CD4-positive, alpha-beta memory T cell (primary cell): ENCODE measurements around the gene MFAP1. TPM values are rescaled to one million over a fixed set of nuclear protein-coding genes. Genes with fewer than 3 reads are reported as not detected.
"Not testable (repeated sequence)": the region's sequence is repeated elsewhere in the genome, so short reads cannot be mapped to it uniquely, and the experiment has no call there.

ENCODE experiments used
- CTCF ChIA-PET: fragments of 350-600 bp; sonication (Branson Sonifier 250); formaldehyde crosslinking; loops from one replicate; lab custom pipeline; 2021; ENCODE audit warnings: inconsistent platforms; ENCODE audit not compliant: partially characterized antibody; lab: Charles Lee
- POLR2A ChIA-PET: fragments of 350-600 bp; sonication (Branson Sonifier 250); formaldehyde crosslinking; loops from one replicate; lab custom pipeline; 2021; ENCODE audit not compliant: partially characterized antibody; lab: Charles Lee
- DNase-seq, 5 donors: peaks; one replicate each; pipeline versions ENCODE4 v3.0.0 to v3.0.0-alpha.2; 2020 to 2022; ENCODE audit warnings: mixed read lengths in 1 of 5
- H3K27ac ChIP-seq: one replicate; pipeline ENCODE4 v1.7.0; 2013; ENCODE audit warnings: low read depth, low read length
- H3K27me3 ChIP-seq: 2 replicates; pipeline ENCODE4 v1.7.0; 2013; ENCODE audit warnings: mild to moderate bottlenecking, low read length, moderate library complexity; ENCODE audit not compliant: insufficient read depth
- H3K36me3 ChIP-seq: 2 replicates; pipeline ENCODE4 v1.7.0; 2013; ENCODE audit warnings: mild to moderate bottlenecking, low read length, moderate library complexity; ENCODE audit not compliant: insufficient read depth
- H3K4me1 ChIP-seq: 2 replicates; pipeline ENCODE4 v1.7.0; 2013; ENCODE audit warnings: mild to moderate bottlenecking, low read length, moderate library complexity; ENCODE audit not compliant: insufficient read depth
- H3K4me3 ChIP-seq, 2 donors: one replicate each; pipeline ENCODE4 v1.7.0; 2013; ENCODE audit warnings: low read length in 2 of 2, mild to moderate bottlenecking in 1 of 2
- H3K9me3 ChIP-seq, 2 donors: one replicate each; pipeline ENCODE4 v1.7.0; 2013; ENCODE audit warnings: low read length in 2 of 2, control low read depth in 1 of 2; ENCODE audit not compliant: control insufficient read depth in 1 of 2
- H3K27ac Mint-ChIP-seq, 7 donors: one replicate each; pipeline ENCODE4 v1.8.0; 2020 to 2021; ENCODE audit warnings: mixed read lengths in 7 of 7, mild to moderate bottlenecking in 6 of 7, inconsistent platforms in 3 of 7, moderate library complexity in 3 of 7
- H3K27me3 Mint-ChIP-seq, 2 donors: one replicate each; pipeline ENCODE4 v1.8.0; 2020 to 2021; ENCODE audit warnings: mixed read lengths in 2 of 2
- H3K36me3 Mint-ChIP-seq, 2 donors: one replicate each; pipeline ENCODE4 v1.8.0; 2020 to 2021; ENCODE audit warnings: mixed read lengths in 2 of 2, inconsistent platforms in 1 of 2, mild to moderate bottlenecking in 1 of 2
- H3K4me1 Mint-ChIP-seq, 4 donors: one replicate each; pipeline ENCODE4 v1.8.0; 2020 to 2021; ENCODE audit warnings: mixed read lengths in 4 of 4, mild to moderate bottlenecking in 1 of 4
- H3K4me3 Mint-ChIP-seq, 8 donors: one replicate each; pipeline ENCODE4 v1.8.0; 2020 to 2021; ENCODE audit warnings: mixed read lengths in 8 of 8, mild to moderate bottlenecking in 7 of 8, moderate library complexity in 6 of 8, inconsistent platforms in 3 of 8
- H3K9me3 Mint-ChIP-seq, 8 donors: one replicate each; pipeline ENCODE4 v1.8.0; 2020 to 2021; ENCODE audit warnings: mixed read lengths in 8 of 8, mild to moderate bottlenecking in 5 of 8, inconsistent platforms in 3 of 8, moderate library complexity in 1 of 8
- intact Hi-C: fragments of 100-400 bp; cut with micrococcal nuclease; formaldehyde crosslinking; loops from one replicate; pipeline ENCODE4 v1.15.1; 2023
- polyA plus RNA-seq, 2 donors: library from polyadenylated mRNA; unstranded; fragments of 300-500 nt; fragmentation: Illumina TruSeq; gene quantifications; one replicate each; pipeline ENCODE4 v1.2.3, GENCODE V29; 2021
- total RNA-seq, 2 experiments: library from RNA; stranded (reverse); gene quantifications; one replicate each; pipeline ENCODE4 v1.2.3, GENCODE V29; 2021

MFAP1 gene
- total and polyA plus RNA-seq, 4 experiments from 2014 or later = 5.4 to 25.9 (median 23.7) TPM

- CTCF ChIA-PET = interaction anchor here (0.7 kb wide), 1 partner anchor 28 kb away, joined by 3 read pairs; no protein-coding TSS in a partner anchor
Measured at GRCh38 chr15:43825305-43825704, 815 bp upstream of the MFAP1 start.

DNA sequence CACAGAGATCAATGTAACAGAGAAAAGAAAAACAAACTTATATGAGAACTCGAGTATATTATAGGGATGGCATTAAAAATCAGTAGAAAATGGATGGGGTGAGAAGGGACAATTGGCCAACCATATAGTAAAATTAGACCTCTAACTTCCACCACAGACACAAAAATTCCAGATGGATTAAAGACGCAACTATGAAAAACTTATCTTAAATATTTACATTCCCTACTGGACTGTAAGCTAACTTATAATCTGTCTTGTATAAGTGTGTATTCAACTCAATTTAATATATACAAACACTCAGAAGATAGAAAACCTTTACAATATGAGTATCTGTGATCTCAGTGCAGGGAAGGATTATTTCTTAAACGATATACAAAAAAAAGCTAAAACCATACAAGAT, 3.0 kb downstream of the MFAP1 start:
- no peak for DNase-seq
- no peak overlapping the region for H3K27ac ChIP-seq
- no peaks in the 10 kb centered on the region for H3K27me3 ChIP-seq
- Mint-ChIP-seq H3K4me3 (peak overlapping the region in 7 of 8 donors; percentile 23 to 70 (median 50)), H3K9me3 (no peaks in the 10 kb centered on the region), H3K27ac (peak overlapping the region; percentile 11 to 85 (median 73)), H3K27me3 (no peaks in the 10 kb centered on the region), H3K36me3 (peaks cover 7 to 24% of the 10 kb centered on the region in 2 donors), H3K4me1 (peaks cover 16 to 50% (median 33%) of the 10 kb centered on the region in 4 donors)
- CTCF ChIA-PET = interaction anchor here (0.8 to 2.4 kb wide), 2 partner anchors 11 to 39 kb away, joined by 5 to 10 read pairs; no protein-coding TSS in a partner anchor
- H3K4me3 ChIP-seq = no peak overlapping the region
- intact Hi-C loops = loop anchor here (10.0 kb wide), 1 partner anchor 307 kb away; the partner anchor contains the start of gene MAP1A
- peaks cover 47% of the 10 kb centered on the region for H3K4me1 ChIP-seq
- POLR2A ChIA-PET = interaction anchor here (1.4 to 8.9 kb wide), 2 partner anchors 10 to 20 kb away, joined by 4 to 92 read pairs; partner anchors contain the start of genes HYPK and SERINC4
- peaks cover 12% of the 10 kb centered on the region for H3K36me3 ChIP-seq
- no peaks in the 10 kb centered on the region for H3K9me3 ChIP-seq

More at GRCh38 chr15:43825305-43825704, 815 bp upstream of the MFAP1 start:
- not testable (repeated sequence) for H3K27ac ChIP-seq, H3K27me3 ChIP-seq, H3K9me3 ChIP-seq, DNase-seq, H3K4me3 ChIP-seq, H3K27me3 Mint-ChIP-seq, H3K9me3 Mint-ChIP-seq, H3K36me3 ChIP-seq
- intact Hi-C loops = loop anchor here (2.0 to 10.0 kb wide), 4 partner anchors 33 to 602 kb away; partner anchors contain the start of genes CTDSPL2, ELL3, MAP1A and SERF2
- POLR2A ChIA-PET = interaction anchor here (0.9 to 8.9 kb wide), 9 partner anchors 8 to 712 kb away, joined by 3 to 92 read pairs (median 5); partner anchors contain the start of genes EIF3J, ELL3, HYPK and SERF2
- Mint-ChIP-seq H3K36me3 (peaks cover 4 to 14% of the 10 kb centered on the region in 2 donors), H3K4me1 (peaks cover 32 to 76% (median 55%) of the 10 kb centered on the region in 4 donors), H3K27ac (peak overlapping the region in 6 of 7 donors; percentile 18 to 98 (median 90)), H3K4me3 (peak overlapping the region in 3 of 8 donors; percentile 41 to 84 (median 57))
- H3K4me1 ChIP-seq = peaks cover 72% of the 10 kb centered on the region

- H3K27me3 Mint-ChIP-seq, H3K27ac ChIP-seq, H3K4me3 Mint-ChIP-seq, POLR2A ChIA-PET, H3K4me3 ChIP-seq, H3K9me3 Mint-ChIP-seq, H3K4me1 ChIP-seq, CTCF ChIA-PET, H3K9me3 ChIP-seq, DNase-seq, H3K27me3 ChIP-seq, H3K4me1 Mint-ChIP-seq, intact Hi-C loops: not testable (repeated sequence)
- Mint-ChIP-seq H3K36me3 (peaks cover 32 to 54% of the 10 kb centered on the region in 2 donors), H3K27ac (peak overlapping the region in 4 of 7 donors; percentile 30 to 77 (median 48))
- H3K36me3 ChIP-seq = peaks cover 61% of the 10 kb centered on the region
Measured at GRCh38 chr15:43815064-43815463, 9.4 kb downstream of the MFAP1 start.

GRCh38 chr15:43808960-43809678, 15.4 kb downstream of the MFAP1 start:
- Histone ChIP-seq H3K9me3 (no peaks in the 10 kb centered on the region), H3K4me1 (no peaks in the 10 kb centered on the region), H3K36me3 (peaks cover 74% of the 10 kb centered on the region), H3K4me3 (no peak overlapping the region), H3K27ac (no peak overlapping the region), H3K27me3 (no peaks in the 10 kb centered on the region)
- peak overlapping the region in 3 of 7 donors; percentile 13 to 46 (median 25) for H3K27ac Mint-ChIP-seq
- CTCF ChIA-PET = interaction anchor here (0.6 to 2.9 kb wide), 3 partner anchors 13 to 28 kb away, joined by 3 to 10 read pairs (median 4); no protein-coding TSS in a partner anchor
- no peak for DNase-seq
- H3K36me3 Mint-ChIP-seq = peaks cover 46 to 72% of the 10 kb centered on the region in 2 donors
- H3K9me3 Mint-ChIP-seq = no peaks in the 10 kb centered on the region
- H3K27me3 Mint-ChIP-seq = no peaks in the 10 kb centered on the region
- H3K4me1 Mint-ChIP-seq = no peaks in the 10 kb centered on the region
- intact Hi-C loops = no loop called here
- no peak overlapping the region for H3K4me3 Mint-ChIP-seq
- POLR2A ChIA-PET = interaction anchor here (0.7 to 2.3 kb wide), 4 partner anchors 9 to 1389 kb away, joined by 3 to 10 read pairs (median 6); partner anchors contain the start of genes HYPK, SERF2, SERINC4 and WDR76

DNA sequence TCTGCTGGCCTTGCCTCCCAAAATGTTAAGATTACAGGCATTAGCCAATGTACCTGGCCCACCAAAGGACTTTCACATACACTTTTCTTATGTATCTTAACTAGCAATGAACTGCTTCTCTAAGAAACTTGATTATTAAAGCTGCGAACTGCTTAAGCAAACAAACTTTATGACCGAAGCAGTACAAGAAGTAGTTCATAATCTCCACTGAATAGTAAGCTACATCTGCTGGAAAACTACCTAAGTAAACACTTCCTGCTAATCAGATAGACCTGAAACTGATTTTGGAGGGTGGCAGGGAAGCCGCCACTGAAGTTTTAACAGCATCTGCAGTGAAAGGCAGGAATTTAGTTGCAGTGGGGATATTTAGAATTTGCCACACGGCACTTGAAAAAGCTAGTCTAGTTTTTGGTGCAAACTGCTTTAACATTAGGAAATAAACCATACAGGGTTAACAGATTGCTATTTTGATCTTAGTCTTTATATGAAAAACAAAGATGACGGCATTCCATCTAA, 16.0 kb downstream of the MFAP1 start:
- H3K27ac Mint-ChIP-seq = no peak overlapping the region
- no peaks in the 10 kb centered on the region for H3K9me3 ChIP-seq
- H3K4me3 Mint-ChIP-seq = no peak overlapping the region
- peaks cover 46 to 71% of the 10 kb centered on the region in 2 donors for H3K36me3 Mint-ChIP-seq
- no peaks in the 10 kb centered on the region for H3K4me1 Mint-ChIP-seq
- H3K27ac ChIP-seq = no peak overlapping the region
- CTCF ChIA-PET = interaction anchor here (0.6 to 1.6 kb wide), 2 partner anchors 15 to 27 kb away, joined by 3 to 4 read pairs; no protein-coding TSS in a partner anchor
- H3K4me1 ChIP-seq = no peaks in the 10 kb centered on the region
- H3K27me3 Mint-ChIP-seq = no peaks in the 10 kb centered on the region
- H3K36me3 ChIP-seq = peaks cover 69% of the 10 kb centered on the region
- intact Hi-C loops = no loop called here
- H3K9me3 Mint-ChIP-seq = no peaks in the 10 kb centered on the region
- no peak for DNase-seq
- POLR2A ChIA-PET = interaction anchor here (1.1 to 2.3 kb wide), 3 partner anchors 8 to 1390 kb away, joined by 3 to 10 read pairs (median 9); partner anchors contain the start of genes HYPK, SERF2 and SERINC4
- no peaks in the 10 kb centered on the region for H3K27me3 ChIP-seq
- H3K4me3 ChIP-seq = no peak overlapping the region

- H3K27ac Mint-ChIP-seq = peak overlapping the region in 2 of 7 donors; percentile 1 to 92
- H3K9me3 ChIP-seq, H3K27ac ChIP-seq, H3K27me3 ChIP-seq, H3K4me3 ChIP-seq, H3K9me3 Mint-ChIP-seq, H3K27me3 Mint-ChIP-seq, H3K4me3 Mint-ChIP-seq, intact Hi-C loops, DNase-seq: not testable (repeated sequence)
- ChIA-PET CTCF (interaction anchor here (0.8 kb wide), 1 partner anchor 25 kb away, joined by 3 read pairs; no protein-coding TSS in a partner anchor), POLR2A (interaction anchor here (4.4 to 6.7 kb wide), 2 partner anchors 11 to 21 kb away, joined by 62 to 92 read pairs; partner anchors contain the start of genes MFAP1, SERF2 and WDR76)
- H3K4me1 Mint-ChIP-seq = peaks cover 16 to 39% (median 30%) of the 10 kb centered on the region in 4 donors
- Histone ChIP-seq H3K4me1 (peaks cover 29% of the 10 kb centered on the region), H3K36me3 (peaks cover 34% of the 10 kb centered on the region)
- peaks cover 52 to 71% of the 10 kb centered on the region in 2 donors for H3K36me3 Mint-ChIP-seq
Measured at GRCh38 chr15:43802676-43803075, 21.8 kb downstream of the MFAP1 start.
